GM18951 (cell line): ENCODE results near the gene CPHXL.

Experiments used
- POLR2A ChIP-seq: IDR thresholded peaks from 4 replicates; pipeline ENCODE4 v1.6.1; 2011; ENCODE audit warnings: mild to moderate bottlenecking; ENCODE audit not compliant: insufficient read length, insufficient read depth; ENCODE audit errors: extremely low read depth
- in situ Hi-C: fragments of 300-500 bp; cut with MboI; formaldehyde crosslinking; loops from one replicate; pipeline ENCODE4 v1.12.0; 2022; ENCODE audit warnings: low sequenced_read_pairs, mixed read lengths, inconsistent platforms; ENCODE audit not compliant: unreplicated experiment

The CPHXL gene

GRCh38 chr16:75679366-75679765 lies 46.9 kb downstream of the CPHXL start:
- no peak for TF ChIP-seq POLR2A
- in situ Hi-C loops, result no loop called here

DNA sequence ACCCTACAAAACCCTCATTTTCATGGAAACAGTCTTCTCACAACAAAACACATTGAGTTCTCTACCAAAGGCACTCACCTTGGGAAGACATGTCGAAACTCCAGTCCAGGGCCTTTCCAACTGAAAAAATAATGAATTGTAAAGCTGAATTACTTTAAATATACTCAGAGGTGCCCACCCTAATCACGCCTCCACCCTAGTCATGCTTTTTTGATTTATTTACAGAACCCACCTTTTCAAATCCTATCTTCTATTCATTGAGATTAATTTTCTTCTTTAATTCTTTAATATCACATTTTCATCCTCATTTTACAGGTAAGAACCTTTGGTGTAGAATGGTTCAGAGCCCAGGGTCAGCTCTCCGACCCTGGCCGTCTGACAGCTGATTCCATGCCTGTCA lies 49.4 kb downstream of the CPHXL start, which contains the start of gene CPHXL2:
Gene CPHXL2 (minus strand): TSS at position 101 of the 400 bp plus-strand sequence. CDS start 10 bp downstream, at position 91.
- in situ Hi-C loops, result no loop called here
- no peak for TF ChIP-seq POLR2A

DNA sequence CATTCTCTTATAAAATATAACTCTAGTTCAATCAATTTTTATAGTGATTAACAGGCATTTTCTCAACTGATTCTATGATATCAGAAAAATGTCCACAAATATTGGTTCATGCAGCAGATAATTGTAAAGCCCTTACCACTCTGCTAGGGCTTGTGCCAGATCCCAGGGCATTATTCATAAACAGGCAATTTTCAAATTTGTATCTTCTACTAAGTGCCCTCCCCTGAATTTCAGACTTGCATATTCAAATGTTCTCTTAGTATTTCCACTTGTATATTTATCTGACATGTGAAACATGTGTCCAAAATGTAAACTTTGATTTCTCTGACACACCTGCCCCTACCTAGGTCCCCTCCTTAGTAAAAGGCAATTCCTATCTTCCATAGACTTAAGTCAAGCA lies 58.8 kb downstream of the CPHXL start:
- TF ChIP-seq POLR2A, result no peak

More for the DNA sequence above, 58.8 kb downstream of the CPHXL start:
- in situ Hi-C loops, result no loop called here
